ENCODE measurements around the gene FAM131A. TPM values are rescaled to one million over a fixed set of nuclear protein-coding genes. Genes with fewer than 3 reads are reported as not detected.

The FAM131A gene
- total and polyA plus RNA-seq, 2 of the 4 experiments (the other 2 are of a cell fraction): 10.8 to 19.5 TPM

DNA sequence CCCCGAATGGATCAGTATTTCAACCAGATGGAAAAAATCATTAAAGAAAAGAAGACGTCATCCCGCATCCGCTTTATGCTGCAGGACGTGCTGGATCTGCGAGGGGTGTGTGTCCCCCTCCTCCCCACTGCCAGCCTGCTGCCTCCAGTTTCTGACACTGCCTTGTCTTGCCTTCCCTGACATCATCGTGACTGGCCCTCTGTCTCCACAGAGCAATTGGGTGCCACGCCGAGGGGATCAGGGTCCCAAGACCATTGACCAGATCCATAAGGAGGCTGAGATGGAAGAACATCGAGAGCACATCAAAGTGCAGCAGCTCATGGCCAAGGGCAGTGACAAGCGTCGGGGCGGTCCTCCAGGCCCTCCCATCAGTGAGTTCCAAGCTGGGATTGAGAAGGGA is 12.1 kb upstream of the FAM131A start:
- H3K14ac ChIP-seq (replicated peaks; ENCODE audit: low read depth, low read length): no peak overlapping the region
- H3K4me1 ChIP-seq (ENCODE audit: control insufficient read depth, insufficient read depth, low read length): peaks cover 1% of the 10 kb centered on the region
- ATAC-seq (ENCODE audit: low read depth) (no peak), DNase-seq (no peak)
- no peak overlapping the region for H3K9ac ChIP-seq (ENCODE audit: low read depth, low read length)
- H3K27me3 ChIP-seq (ENCODE audit: control insufficient read depth, insufficient read depth, low read length): no peaks in the 10 kb centered on the region
- peak overlapping the region; percentile 6 for H2AFZ ChIP-seq (replicated peaks; ENCODE audit: low read length, poor library complexity)
- no peak overlapping the region for H3K23ac ChIP-seq (ENCODE audit: low read depth, low read length)
- H3K4me3 ChIP-seq (ENCODE audit: insufficient read depth, low read depth, low read length): no peak overlapping the region
- no peak overlapping the region for H2BK5ac ChIP-seq (ENCODE audit: low read depth, low read length, poor library complexity, severe bottlenecking)
- 96% methylated on average over 11 of the region's 13 CpGs; no CpG with 5 or more reads in 1 of the 2 experiments for WGBS, 2 experiments (ENCODE audit: extremely low coverage in 2 of 2, insufficient read length in 1 of 2)
- H4K8ac ChIP-seq (ENCODE audit: low read depth in 2 of 2, low read length in 2 of 2): no peak overlapping the region
- peaks cover 26% of the 10 kb centered on the region; the same call in 1 of the 2 replicates for H3K9me1 ChIP-seq (ENCODE audit: insufficient read depth, low read length)
- no peak overlapping the region for H4K91ac ChIP-seq (ENCODE audit: insufficient read depth, low read depth, low read length)
- no peak overlapping the region for H4K5ac ChIP-seq (ENCODE audit: low read depth, low read length)
- H3K9me3 ChIP-seq (ENCODE audit: control insufficient read depth, insufficient read depth, low read length): no peaks in the 10 kb centered on the region
- no TSS peak for BruUV-seq (replicated peaks)
- no peak overlapping the region for H3K18ac ChIP-seq (ENCODE audit: low read depth, low read length)
- ChIA-PET CTCF (interaction anchor here (1.0 kb wide), 1 partner anchor 14 kb away, joined by 6 read pairs; no protein-coding TSS in a partner anchor), POLR2A (ENCODE audit: unreplicated experiment) (no interaction called here)
- dilution Hi-C loops (cut with HindIII; ENCODE audit: low sequenced_read_pairs, unreplicated experiment) (no loop called here), intact Hi-C loops (cut with micrococcal nuclease) (no loop called here), in situ Hi-C loops (cut with MboI; ENCODE audit: low sequenced_read_pairs) (no loop called here)
- no peak overlapping the region for H2AK9ac ChIP-seq (replicated peaks; ENCODE audit: low read depth, low read length, poor library complexity)
- no peak overlapping the region for H2BK15ac ChIP-seq (ENCODE audit: low read depth, low read length)
- H2BK120ac ChIP-seq (ENCODE audit: low read depth, low read length): no peak overlapping the region
- H3K27ac ChIP-seq (ENCODE audit: insufficient read depth, low read length): no peak overlapping the region
- H2AK5ac ChIP-seq (ENCODE audit: low read depth, low read length): no peak overlapping the region
- no peak overlapping the region for H3K4me2 ChIP-seq (ENCODE audit: low read depth, low read length)
- H3K56ac ChIP-seq (ENCODE audit: extremely low read depth, insufficient read depth, low read length): no peak overlapping the region
- peaks cover 90% of the 10 kb centered on the region for H3K36me3 ChIP-seq (ENCODE audit: control insufficient read depth, insufficient read depth, low read length)
- H3K4ac ChIP-seq (ENCODE audit: low read depth, low read length): no peak overlapping the region
- H4K20me1 ChIP-seq (ENCODE audit: insufficient read depth, low read length): peaks cover 76% of the 10 kb centered on the region
- no peak overlapping the region for H2BK20ac ChIP-seq (ENCODE audit: low read depth, low read length)
- TF ChIP-seq MXI1 (IDR thresholded peaks at IDR 0.05; ENCODE audit: borderline replicate concordance, low read depth, low read length) (no peak), SMC3 (IDR thresholded peaks at IDR 0.05; ENCODE audit: low read depth, low read length) (no peak), MAFK (IDR thresholded peaks at IDR 0.05; ENCODE audit: low read depth, low read length) (no peak)
- H3K79me1 ChIP-seq (ENCODE audit: low read depth in 1 of 2, low read length in 2 of 2): peaks cover 44 to 84% of the 10 kb centered on the region in 2 experiments

Data from IMR-90 (cell line).